22Rv1 (cell line): ENCODE results near the gene DOK3.

Source experiments
- H3K27ac ChIP-seq: fragments of 450-650 bp; 2 replicates; pipeline ENCODE4 v1.5.1; 2017
- CTCF ChIP-seq: fragments of 450-650 bp; IDR thresholded peaks from 2 replicates; pipeline ENCODE4 v1.5.1; 2017; ENCODE audit warnings: mild to moderate bottlenecking
- ZFX ChIP-seq: fragments of 450-650 bp; IDR thresholded peaks from 2 replicates; pipeline ENCODE4 v1.6.1; 2017; ENCODE audit warnings: antibody characterized with exemption, borderline replicate concordance

Gene DOK3

DNA sequence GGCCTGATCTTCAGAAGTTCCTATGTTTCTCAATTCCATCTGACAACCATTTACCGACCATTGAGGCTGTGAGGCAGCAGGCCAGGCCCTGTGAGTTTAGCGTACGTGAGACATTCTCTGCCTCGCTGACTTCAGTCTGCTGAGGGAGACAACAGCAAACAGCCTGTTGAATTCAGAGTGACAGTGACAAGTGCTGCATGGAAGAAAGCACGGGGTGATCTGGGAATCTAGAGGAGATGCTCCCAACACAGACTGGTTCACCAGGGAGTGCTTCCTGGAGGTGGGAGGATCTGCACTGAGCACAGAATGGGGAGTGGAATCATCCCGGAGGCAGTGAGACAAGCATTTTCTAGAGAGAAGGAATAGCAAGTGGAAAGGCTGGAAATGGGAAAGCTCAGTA is 17.2 kb upstream of the DOK3 start:
- no peak overlapping the region for H3K27ac ChIP-seq
- TF ChIP-seq CTCF: no peak
- TF ChIP-seq ZFX: no peak

GRCh38 chr5:177526191-177526590 is 16.6 kb upstream of the DOK3 start:
- H3K27ac ChIP-seq: no peak overlapping the region
- TF ChIP-seq CTCF: no peak
- TF ChIP-seq ZFX: no peak

DNA sequence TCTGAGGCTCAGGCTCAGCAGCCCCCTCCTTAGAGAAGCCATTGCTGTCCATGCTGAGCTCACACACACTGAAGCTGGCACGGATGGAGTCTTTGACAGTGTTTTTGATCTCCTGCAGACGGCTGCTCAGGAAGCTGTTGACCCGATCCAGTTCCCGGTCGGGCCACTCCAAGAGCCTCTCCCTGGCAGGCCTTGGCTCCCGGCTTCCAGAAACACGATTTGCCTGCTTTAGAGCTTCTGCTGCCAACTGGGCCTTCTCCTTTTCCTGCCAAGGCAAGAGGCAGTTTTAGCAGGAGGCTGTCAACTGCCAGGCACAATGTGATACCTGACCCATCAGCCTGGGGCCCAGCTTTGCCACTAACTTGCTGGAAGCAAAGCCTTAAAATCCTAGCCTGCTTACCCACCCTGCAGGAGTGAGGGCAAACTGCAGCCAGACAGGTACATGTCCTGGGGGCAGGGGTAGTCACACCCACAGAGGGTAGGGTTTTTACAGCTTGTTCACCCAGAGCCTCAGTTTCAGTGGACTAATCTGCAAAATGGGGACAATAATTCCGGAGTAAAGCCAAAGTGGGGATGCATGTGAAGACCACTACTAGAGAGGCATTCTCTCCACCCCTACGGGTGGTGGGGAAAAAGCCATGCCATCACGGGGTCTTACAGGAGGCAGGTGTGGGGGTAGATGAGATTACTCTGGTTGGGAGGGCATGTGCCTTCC is 15.5 kb upstream of the DOK3 start:
- H3K27ac ChIP-seq: no peak overlapping the region
- no peak for TF ChIP-seq ZFX
- no peak for TF ChIP-seq CTCF

DNA sequence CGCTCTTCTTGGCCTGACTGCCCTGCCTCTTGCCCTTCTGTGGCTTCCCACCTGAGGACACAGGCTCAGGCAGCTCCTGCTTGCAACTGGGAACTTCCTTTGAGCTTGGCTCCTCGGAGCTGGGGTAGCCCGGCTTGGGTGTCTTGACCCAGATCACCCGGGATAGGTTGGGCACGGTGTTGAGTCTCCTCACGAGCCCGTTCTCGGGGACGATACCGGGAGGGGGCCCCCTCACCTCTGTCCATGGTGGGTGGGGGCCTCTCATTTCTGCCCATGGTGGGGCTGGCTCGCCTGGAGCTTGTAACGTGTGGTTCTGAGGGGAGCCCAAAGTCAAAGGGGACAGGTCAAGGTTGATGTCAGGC is 14.9 kb upstream of the DOK3 start:
- no peak overlapping the region for H3K27ac ChIP-seq
- TF ChIP-seq CTCF (no peak), ZFX (no peak)

DNA sequence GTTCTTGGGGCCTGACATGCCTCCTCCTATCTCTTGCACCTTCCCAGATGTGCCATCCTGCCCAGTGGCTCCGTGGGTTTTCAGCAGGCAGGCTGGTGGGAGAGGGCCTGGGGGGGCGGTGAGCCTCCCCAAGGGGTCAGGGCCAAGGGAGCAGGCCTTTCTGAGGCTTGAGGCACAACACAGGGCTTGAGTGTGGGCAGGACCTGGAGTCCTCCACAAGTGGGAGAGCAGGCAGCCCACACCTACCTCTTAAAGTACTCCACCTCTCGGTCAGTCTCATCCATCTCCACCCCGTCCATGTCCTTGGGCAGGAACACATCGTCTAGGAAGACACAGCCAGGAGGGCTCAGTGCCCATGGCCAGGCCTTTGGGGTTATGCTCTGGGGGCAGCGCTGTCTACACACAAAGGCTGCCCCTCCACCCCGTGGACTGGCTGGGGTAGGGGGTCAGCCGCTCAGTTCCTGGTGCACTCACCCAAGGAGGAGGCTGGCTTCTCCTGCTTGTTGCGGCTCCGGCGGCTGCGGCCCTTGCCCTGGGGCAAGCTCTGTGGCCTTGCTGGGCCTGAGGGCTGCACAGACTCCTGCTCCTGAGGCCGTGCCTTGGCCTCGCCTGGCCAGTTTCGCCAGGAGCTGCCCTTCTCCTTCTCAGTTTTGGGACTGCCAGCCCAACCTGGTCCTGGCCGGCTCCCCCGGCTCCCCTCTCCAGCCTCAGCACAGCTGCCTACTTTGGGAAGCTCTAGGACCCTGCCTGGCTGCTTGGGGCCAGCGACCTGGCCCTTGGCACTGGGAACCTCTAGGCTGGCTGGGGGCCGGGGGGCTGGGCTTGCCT is 14.3 kb upstream of the DOK3 start:
- no peak overlapping the region for H3K27ac ChIP-seq
- no peak for TF ChIP-seq CTCF
- TF ChIP-seq ZFX: no peak

GRCh38 chr5:177520916-177521513 is 11.4 kb upstream of the DOK3 start:
- TF ChIP-seq CTCF: no peak
- no peak for TF ChIP-seq ZFX
- no peak overlapping the region for H3K27ac ChIP-seq

- TF ChIP-seq ZFX: no peak
- TF ChIP-seq CTCF: no peak
- peak overlapping the region; percentile 43; the same call in 1 of the 2 replicates for H3K27ac ChIP-seq
These were observed 10.6 kb upstream of the DOK3 start for GRCh38 chr5:177520271-177520670.
